MV-4-11 (cell line): ENCODE results near the gene COPE.

Experiments used
- DNase-seq: peaks from one replicate; lab custom pipeline; 2025; lab: John Stamatoyannopoulos, UW

COPE gene

DNA sequence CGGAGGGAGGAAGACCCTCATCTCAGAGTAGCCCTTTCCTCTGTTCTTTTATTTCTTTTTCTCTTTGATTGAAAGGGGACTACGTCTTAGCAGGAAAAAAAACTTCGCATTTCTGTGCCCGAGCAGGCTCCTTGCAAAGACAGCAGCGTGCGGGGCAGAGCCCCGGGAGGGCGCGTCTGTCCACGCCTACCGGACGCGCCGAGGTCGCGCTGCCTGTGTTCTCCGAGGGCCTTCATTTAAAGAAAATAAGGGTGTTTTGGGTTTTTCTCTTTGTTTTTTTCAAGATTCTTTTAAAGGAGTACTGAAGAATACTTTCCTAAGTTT, 52.4 kb downstream of the COPE start:
- DNase-seq: no peak

DNA sequence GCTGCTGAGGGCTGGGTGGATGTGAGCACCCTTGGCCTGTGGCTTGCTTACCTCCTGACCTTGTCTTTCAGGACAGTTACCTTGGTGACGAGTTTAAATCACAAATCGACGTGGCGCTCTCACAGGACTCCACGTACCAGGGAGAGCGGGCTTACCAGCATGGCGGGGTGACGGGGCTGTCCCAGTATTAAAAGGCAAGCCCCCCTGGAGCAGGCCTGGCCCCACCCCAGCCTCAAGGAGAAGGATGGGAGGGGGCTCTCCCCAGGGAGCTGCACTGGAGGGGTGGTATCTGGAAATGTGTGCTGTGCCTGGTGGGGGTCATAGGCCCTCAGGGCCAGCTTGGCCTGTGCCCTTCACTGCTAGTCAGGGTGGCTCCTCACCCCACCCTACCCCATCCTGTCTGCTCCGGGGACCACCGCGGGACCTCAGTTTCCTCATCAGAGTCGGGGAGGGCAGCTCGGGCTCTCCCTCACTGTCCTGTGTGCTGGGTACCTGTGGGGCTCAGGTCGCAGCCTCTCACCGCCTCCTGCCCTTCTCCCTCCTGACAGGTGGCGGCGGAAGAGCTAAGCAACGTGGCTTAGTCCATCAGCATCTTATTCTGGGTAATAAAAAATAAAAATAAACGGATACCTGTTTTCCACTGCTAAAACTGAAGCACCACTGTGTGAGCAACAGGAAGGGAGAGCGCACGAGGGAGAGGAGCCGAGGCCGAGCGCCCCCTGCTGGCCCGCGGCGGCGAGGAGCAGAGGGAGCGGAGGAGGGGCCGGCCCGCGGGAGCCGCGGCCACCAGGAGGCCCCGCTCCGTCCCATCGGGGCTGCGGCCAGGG, 53.0 kb downstream of the COPE start:
- peak; percentile 43 for DNase-seq

DNA sequence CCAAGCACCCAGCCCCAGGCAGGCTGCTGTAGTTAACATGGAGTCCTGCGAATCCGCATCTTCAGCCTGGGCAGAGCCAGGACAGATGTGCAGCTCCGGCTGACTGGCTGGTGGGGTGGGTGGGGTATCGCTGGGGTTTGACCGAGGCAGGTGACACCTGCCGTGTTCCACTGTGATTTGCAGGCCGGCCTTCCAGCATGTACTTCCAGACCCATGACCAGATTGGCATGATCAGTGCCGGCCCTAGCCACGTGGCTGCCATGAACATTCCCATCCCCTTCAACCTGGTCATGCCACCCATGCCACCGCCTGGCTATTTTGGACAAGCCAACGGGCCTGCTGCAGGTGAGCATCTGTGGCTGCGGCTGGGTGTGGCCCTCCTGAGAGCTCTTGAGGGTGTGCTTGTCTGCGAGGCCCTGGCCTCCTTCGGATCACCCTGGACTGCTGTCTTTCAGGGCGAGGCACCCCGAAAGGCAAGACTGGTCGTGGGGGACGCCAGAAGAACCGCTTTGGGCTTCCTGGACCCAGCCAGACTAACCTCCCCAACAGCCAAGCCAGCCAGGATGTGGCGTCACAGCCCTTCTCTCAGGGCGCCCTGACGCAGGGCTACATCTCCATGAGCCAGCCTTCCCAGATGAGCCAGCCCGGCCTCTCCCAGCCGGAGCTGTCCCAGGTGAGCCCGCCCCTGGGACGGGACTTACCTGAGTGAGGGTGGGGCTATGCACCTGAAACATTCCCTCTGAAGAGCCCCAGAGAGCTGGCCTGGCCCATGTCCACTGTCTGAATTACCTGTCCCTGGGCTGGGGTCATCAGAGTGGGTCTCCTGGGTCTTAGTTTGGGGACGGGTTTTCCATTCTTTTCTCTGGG, 53.8 kb downstream of the COPE start:
- no peak for DNase-seq

DNA sequence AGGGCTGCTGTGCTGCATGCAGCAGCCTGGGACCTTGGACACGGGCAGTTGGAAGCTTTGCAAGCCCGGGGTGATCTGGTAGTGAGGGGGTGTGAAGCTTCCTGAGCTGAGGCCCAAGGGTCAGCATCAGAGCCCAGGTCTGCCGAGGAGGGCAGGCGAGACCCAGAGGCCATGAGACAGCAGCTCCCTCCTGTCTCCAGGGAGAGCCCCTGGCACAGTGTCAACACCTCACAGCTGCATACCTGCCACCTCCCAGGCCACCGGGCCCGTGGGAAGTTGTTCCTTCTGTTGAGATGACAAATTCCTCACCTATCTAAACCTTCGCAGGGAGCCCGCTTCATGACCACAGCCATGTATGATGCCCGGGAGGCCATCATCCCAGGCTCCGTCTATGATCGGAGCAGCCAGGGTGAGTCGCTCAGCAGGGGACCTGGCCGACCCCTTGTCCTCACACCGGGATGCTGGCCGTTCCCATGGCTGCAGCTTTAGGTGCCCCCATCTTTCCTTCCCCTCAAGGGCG, 55.3 kb downstream of the COPE start:
- no peak for DNase-seq

DNA sequence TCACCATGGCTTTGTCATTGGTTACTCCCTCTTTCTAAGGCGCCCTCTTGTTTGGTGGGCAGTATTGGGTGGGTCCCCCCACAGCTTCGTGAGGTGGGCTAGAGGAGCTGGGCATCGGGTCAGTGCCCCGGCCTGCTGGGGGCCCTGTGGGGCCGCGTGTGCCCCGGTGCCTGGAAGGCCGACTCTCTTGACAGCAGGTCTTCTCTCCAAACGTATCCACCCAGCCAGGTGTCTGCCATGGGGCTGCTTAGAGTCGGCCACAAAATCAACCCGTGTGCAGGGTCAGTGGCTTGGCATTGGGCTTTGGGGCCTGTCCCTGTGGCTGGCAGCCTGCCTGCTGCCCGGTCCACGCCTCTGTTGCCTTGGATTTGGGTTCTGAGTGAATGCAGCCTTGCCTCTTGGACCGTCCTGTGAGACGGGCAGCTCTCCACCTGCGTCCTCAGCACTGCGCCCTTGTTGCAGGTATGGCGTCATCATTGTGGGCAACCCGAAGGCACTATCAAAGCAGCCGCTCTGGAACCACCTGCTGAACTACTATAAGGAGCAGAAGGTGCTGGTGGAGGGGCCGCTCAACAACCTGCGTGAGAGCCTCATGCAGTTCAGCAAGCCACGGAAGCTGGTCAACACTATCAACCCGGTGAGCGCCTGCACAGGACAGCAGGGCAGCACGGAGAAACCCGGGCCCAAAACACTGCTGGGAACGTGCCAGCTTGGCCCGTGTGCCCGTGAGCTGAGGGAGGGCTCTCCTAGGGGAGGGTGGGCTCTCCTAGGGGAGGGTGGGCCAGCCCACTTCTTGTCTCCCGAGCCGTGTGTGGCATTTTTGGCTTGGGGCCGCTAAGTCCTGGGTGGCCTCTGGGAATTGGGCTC, 56.0 kb downstream of the COPE start:
- no peak for DNase-seq

DNA sequence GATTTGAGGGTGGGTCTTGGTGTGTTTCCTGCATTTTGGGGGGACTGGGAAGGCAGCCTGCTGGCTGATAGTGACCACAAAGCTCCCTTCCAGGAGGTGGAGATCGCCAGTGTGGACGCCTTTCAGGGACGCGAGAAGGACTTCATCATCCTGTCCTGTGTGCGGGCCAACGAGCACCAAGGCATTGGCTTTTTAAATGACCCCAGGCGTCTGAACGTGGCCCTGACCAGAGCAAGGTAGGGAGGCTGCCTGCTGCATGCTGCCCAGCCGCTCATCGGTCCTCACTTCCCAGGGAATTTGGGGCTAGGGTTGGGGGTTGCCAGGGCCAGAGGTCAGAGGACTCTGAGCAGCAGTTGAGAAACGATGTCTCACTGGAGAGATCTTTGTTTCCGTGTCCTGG, 57.3 kb downstream of the COPE start:
- DNase-seq: no peak

DNA sequence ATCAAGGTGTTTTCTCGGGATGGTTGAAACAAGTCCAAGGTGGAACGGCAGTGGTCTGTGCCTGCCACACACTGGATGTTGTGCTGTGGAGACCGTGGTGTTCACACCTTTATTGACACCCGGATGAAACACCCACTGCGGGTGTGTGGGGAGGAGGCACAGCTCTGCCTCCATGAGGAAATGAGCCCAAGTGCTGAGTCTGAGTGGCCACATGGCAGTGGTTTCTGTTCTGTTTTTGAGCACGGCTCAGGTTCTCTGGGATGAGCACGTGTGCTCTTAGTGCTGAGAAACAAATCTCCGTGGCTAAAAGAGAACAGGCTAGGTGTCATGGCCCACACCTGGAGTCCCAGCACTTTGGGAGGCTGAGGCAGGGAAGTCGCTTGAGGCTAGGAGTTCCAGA, 58.0 kb downstream of the COPE start:
- DNase-seq: peak; percentile 93

DNA sequence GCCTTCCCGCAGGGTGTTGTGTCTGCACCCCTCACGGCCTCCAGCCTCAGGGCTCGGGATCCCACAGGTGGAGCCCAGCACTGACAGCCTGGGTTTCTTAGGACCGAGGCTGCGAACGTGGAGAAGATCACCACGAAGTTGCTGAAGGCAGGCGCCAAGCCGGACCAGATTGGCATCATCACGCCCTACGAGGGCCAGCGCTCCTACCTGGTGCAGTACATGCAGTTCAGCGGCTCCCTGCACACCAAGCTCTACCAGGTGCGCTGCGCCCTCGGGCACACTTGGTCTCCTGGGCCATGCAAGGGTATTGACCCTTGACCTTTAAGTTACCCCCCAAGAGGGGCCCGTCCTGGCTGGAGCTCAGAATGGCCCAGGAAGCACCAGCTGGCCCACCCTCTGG, 58.5 kb downstream of the COPE start:
- DNase-seq: no peak

DNA sequence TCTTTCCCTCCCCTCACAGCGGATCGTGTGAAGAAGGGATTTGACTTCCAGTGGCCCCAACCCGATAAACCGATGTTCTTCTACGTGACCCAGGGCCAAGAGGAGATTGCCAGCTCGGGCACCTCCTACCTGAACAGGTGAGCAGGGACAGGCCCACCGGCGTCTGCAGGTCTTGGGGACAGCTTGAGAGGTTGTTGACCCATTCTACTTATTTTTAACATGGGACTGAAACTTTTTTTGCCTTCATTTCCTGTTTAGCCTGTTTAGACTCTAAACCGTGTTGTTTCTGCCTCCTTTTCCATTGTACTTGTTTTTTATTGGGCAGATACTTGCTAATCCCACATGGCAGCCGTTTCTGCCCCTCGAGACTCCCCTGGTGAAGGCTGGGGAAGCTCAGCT, 58.9 kb downstream of the COPE start:
- DNase-seq: no peak

DNA sequence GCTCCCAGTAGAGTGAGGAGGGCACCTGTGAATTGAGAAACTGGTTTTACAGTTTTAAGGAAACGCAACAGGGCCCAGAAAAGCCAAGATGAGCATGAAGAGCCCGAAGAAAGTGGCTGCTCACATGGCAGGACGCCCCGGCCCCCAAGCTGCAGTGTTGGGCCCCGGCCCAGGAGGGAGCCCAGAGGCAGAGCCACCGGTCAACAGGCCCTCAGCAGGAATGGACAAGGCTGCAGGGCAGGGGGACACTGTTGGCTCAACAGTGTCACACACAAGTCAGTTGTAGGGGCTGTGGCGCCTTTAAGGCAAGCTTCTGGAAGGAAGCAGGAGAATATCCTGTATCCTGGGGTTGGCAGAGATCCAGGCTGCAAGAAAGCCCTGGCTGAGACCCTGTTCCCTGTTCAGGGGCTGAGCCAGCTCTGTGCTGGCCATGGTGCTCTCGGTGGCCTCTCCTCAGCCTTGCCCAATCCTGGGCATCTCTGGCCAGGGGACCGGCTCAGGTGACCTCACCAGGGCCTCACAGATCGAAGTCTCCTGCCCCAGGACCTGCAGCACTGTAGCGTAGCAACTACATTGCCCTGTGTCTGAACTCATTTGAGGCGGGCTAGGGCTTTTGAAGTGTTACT, 59.4 kb downstream of the COPE start:
- no peak for DNase-seq

DNA sequence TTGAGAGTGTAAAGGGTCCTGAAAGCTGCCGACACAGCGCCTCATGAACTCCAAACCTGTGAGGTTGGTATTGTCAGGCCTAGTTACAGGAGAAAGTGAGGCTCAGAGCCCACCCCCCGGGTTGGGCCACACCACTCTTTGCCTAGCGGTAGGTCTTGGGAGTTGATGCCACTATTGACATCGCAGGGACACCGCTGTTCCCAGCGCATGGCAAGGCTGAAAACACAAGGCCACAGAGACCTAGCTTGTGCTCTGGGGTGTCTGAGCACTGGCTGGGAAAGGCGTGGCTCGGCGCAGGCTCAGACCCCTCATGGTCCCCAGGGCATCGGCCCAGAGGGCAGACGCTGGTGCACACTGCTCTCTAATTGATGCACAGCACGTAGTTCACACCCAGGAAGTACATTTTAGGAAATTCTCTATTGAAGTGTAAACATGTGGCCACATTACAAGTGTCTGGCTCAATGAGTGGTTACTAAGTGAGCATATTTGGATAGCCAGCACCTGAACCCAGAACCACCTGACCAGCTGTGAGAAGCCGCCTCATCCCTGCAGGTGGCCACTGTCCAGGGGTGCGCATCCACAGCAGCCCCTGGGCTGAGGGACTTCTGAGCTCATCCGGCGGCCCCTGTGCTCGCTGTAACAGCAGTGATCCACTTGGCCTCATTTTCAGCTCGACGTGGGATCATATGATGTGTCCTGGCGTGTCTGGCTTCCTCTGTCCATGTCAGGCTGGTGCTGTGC, 60.1 kb downstream of the COPE start:
- DNase-seq: no peak

DNA sequence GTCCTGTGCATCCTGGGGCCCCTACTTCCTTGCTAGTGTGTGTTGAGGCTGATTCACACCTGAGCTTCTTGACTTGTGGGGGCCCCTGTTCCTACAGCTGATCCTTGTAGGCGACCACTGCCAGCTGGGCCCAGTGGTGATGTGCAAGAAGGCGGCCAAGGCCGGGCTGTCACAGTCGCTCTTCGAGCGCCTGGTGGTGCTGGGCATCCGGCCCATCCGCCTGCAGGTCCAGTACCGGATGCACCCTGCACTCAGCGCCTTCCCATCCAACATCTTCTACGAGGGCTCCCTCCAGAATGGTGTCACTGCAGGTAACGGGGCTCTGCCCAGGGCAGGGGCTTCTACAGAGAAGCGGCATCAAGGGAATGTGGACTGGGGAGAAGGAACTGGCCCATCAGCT, 62.0 kb downstream of the COPE start:
- DNase-seq: no peak

DNA sequence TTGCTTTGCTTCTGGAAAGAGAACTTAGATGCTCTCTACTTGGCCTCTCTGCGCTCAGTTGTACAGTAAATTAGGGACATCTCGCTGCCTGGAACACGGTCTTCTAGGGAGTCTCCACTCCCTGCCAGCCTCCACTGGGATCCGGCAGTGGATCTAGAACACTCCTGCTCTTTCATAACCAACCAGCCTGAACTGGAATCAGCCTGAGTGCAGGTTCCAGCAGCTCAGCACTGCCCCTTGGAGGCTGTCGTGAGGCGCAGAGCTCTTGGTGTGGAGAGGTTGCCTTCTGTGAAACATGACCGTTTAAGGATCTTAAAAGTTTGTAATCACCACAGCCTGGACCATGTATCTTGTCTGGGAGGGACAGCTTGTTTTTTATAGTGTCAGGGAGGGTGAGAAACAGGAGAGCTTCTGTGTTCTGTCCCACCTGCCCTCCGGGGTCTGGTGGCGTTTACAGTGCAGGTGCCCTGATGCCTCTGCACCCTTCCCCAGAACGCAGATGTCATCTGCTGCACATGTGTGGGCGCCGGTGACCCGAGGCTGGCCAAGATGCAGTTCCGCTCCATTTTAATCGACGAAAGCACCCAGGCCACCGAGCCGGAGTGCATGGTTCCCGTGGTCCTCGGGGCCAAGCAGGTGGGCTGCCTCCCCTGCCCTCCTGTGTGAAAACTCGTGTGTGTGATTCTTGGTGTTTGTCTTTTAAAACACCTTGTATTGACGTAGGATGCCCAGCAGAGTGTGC, 62.6 kb downstream of the COPE start:
- peak; percentile 43 for DNase-seq

DNA sequence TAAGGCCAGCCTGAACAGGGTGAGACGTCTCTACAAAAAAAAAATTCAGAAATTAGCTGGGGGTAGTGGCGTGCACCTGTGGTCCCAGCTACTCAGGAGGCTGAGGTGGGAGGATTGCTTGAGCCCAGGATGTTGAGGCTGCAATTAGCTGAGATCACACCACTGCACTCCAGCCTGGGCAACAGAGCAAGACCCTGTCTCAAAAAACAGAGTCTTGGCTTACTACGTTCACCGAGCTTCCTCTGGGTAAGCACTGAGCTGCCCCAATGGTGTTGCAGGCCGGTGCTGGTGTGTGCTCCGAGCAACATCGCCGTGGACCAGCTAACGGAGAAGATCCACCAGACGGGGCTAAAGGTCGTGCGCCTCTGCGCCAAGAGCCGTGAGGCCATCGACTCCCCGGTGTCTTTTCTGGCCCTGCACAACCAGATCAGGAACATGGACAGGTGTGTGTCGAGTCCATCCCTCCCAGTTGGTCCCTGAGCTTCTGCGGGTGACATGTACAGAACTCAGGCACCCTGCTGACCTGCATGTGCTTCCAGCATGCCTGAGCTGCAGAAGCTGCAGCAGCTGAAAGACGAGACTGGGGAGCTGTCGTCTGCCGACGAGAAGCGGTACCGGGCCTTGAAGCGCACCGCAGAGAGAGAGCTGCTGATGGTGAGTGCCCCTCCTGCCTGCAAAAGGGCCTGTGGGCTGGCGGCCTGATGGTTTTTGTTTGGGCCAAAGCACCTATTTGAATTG, 63.4 kb downstream of the COPE start:
- DNase-seq: no peak

DNA sequence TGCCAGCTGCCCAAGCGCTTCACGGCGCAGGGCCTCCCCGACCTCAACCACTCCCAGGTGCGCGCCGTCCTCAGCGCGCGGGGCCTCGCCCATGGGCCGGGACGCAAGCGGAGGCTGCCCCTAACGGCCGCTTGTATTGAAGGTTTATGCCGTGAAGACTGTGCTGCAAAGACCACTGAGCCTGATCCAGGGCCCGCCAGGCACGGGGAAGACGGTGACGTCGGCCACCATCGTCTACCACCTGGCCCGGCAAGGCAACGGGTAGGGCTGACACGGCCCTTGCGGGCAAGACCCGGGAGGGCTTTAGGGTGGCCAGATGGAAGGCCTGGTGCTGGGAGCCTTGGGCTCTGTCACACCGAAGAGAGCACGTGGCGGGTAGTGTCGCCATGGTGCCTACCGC, 64.2 kb downstream of the COPE start:
- no peak for DNase-seq

DNA sequence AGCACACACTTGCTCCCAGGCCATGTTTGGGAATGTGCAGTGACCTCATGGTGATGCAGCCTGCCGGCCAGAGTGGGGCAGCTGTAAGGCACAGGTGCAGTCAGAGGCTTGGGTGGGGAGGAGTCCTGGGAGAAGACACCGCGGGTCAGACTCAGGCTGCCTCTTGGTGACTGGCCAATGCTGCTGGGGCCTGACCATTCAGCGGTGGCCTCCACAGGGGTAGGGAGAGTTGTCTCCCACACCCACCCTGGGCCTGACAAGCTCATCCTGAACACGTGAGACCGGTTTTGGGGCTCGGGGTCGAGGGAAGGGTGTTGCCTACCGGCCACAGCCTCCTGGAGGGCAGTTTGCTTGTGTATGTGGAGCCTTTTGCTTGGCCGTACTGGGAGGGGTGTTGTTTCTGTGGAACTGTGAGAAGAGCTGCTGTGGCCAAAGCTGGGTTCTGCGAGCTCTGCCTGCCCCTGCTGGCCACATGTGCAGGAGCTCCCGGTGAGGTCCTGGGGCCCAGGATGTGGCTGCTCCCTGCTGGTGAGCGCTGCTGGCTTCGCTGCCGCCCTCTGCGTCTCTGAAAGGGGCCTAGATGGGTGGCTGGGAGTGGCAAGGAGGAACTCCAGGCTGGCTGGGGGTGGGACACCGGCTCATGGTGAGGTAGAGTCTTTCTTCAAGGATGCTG, 65.3 kb downstream of the COPE start:
- peak; percentile 22 for DNase-seq

DNA sequence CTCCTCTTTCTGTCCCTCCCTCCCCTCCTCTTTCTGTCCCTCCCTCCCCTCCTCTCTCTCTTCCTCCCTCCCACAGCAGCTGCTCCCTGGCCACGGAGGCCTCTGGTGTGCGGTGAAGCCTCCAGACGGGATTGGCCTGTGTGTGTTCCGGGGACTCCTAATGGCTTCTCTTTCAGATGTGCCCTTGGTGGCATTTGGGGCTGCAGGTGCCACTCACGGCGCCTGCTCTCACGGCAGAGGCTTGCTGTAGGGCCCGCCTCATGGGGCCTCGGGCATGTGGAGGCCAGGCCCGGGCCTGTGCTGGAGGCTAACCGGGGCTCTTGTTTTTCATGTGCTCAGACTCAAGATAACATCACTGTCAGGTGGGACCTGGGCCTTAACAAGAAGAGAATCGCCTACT, 66.5 kb downstream of the COPE start:
- no peak for DNase-seq

DNA sequence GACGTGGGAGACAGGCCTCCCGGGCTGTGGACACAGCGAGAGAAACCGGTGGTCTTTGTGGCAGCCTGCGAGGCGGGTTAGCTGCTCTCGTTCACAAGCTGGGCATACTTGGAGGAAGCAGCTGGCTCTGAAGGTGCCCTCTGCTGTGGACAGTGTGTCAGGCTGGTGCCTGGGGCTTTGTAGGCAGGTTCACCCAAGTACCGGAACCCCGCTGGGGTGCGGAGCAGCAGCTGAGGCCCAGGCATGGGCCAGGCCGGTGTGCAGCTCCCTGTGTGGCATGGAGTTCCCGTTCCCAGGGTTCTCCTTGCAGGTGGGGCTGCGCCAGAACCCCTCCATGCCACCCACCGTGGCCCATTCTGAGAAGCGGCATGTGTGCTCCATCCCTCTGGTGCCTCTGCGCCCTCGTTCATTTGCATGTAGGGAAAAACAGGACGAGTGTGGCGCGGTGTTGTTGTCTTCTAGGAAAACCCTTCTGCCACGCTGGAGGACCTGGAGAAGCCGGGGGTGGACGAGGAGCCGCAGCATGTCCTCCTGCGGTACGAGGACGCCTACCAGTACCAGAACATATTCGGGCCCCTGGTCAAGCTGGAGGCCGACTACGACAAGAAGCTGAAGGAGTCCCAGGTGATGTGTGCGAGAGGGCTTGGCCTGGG, 67.4 kb downstream of the COPE start:
- DNase-seq: no peak
